C1 segment of cervical spinal cord (tissue), 14 donors: ENCODE data around the gene PYGO2.
A peak's percentile ranks its signal among the peaks of the same experiment; 100 is the strongest.
"Not testable (repeated sequence)": the region's sequence is repeated elsewhere in the genome, so short reads cannot be mapped to it uniquely, and the experiment has no call there.

Source experiments
- DNase-seq, 14 donors: peaks; one replicate each; lab custom pipeline; 2025; lab: John Stamatoyannopoulos, UW

PYGO2 gene

GRCh38 chr1:154982897-154983648 is 21.5 kb upstream of the PYGO2 start, which contains the start of gene FLAD1:
Gene FLAD1, plus strand, starts transcription at chr1:154983344. Its CDS starts 351 bp downstream, at chr1:154983695.
- DNase-seq = peak; percentile 66 to 98 (median 94)

GRCh38 chr1:154982341-154982740 is 20.8 kb upstream of the PYGO2 start:
- DNase-seq = no peak

- DNase-seq = no peak
These were observed 16.8 kb upstream of the PYGO2 start for GRCh38 chr1:154978360-154978759.

- not testable (repeated sequence) for DNase-seq
These were observed 16.2 kb upstream of the PYGO2 start for GRCh38 chr1:154977762-154978161.

GRCh38 chr1:154975409-154976059 is 14.0 kb upstream of the PYGO2 start:
- DNase-seq = peak in 8 of 14 donors; percentile 9 to 47 (median 22)

- DNase-seq = peak; percentile 84 to 99 (median 98)
These were observed 13.3 kb upstream of the PYGO2 start for GRCh38 chr1:154974808-154975408.

- DNase-seq = peak; percentile 89 to 100 (median 98)
These were observed 12.7 kb upstream of the PYGO2 start, which contains the start of gene CKS1B for GRCh38 chr1:154974102-154974807. Gene CKS1B, plus strand, starts transcription at chr1:154974681. Its CDS starts 65 bp downstream, at chr1:154974746.

- DNase-seq = peak; percentile 16 to 86 (median 71)
These were observed 11.9 kb upstream of the PYGO2 start for GRCh38 chr1:154973344-154974101.

- peak in 6 of 14 donors; percentile 11 to 78 (median 28) for DNase-seq
These were observed 11.1 kb upstream of the PYGO2 start for GRCh38 chr1:154972517-154973343.

- no peak for DNase-seq
These were observed 10.6 kb upstream of the PYGO2 start for GRCh38 chr1:154972213-154972516.

- DNase-seq = no peak
These were observed 9.9 kb upstream of the PYGO2 start for GRCh38 chr1:154971341-154971998.

GRCh38 chr1:154970631-154971340 is 9.2 kb upstream of the PYGO2 start, which contains the start of gene SHC1:
Gene SHC1, minus strand, starts transcription at chr1:154970747. Its CDS starts 221 bp downstream, at chr1:154970526.
- DNase-seq = peak in 13 of 14 donors; percentile 20 to 95 (median 79)

GRCh38 chr1:154969860-154970452 is 8.4 kb upstream of the PYGO2 start:
- DNase-seq = peak in 3 of 14 donors; percentile 21 to 60 (median 47)

- no peak for DNase-seq
These were observed 7.7 kb upstream of the PYGO2 start for GRCh38 chr1:154969246-154969645.

- DNase-seq = no peak
These were observed 7.1 kb upstream of the PYGO2 start for GRCh38 chr1:154968731-154969130.

GRCh38 chr1:154967331-154967950 is 5.9 kb upstream of the PYGO2 start:
- no peak for DNase-seq

- DNase-seq = no peak
These were observed 4.5 kb upstream of the PYGO2 start for GRCh38 chr1:154966111-154966510.

GRCh38 chr1:154964359-154964758 is 2.8 kb upstream of the PYGO2 start:
- DNase-seq = no peak
